NB4 (cell line): ENCODE results near the gene SKAP1.

Source experiments
- POLR2A ChIP-seq: IDR thresholded peaks from 2 replicates; pipeline ENCODE4 v1.6.1; 2011; ENCODE audit warnings: mild to moderate bottlenecking; ENCODE audit not compliant: insufficient read length; ENCODE audit errors: extremely low read depth
- TF ChIP-seq, protein P1 (sequence below): IDR thresholded peaks from one replicate; pipeline ENCODE4 v1.5.1; 2012; ENCODE audit warnings: low read depth, low read length
- TF ChIP-seq, protein P2 (sequence below): IDR thresholded peaks from 2 replicates; pipeline ENCODE4 v1.6.1; 2011; ENCODE audit warnings: low read depth, low read length

DNA sequence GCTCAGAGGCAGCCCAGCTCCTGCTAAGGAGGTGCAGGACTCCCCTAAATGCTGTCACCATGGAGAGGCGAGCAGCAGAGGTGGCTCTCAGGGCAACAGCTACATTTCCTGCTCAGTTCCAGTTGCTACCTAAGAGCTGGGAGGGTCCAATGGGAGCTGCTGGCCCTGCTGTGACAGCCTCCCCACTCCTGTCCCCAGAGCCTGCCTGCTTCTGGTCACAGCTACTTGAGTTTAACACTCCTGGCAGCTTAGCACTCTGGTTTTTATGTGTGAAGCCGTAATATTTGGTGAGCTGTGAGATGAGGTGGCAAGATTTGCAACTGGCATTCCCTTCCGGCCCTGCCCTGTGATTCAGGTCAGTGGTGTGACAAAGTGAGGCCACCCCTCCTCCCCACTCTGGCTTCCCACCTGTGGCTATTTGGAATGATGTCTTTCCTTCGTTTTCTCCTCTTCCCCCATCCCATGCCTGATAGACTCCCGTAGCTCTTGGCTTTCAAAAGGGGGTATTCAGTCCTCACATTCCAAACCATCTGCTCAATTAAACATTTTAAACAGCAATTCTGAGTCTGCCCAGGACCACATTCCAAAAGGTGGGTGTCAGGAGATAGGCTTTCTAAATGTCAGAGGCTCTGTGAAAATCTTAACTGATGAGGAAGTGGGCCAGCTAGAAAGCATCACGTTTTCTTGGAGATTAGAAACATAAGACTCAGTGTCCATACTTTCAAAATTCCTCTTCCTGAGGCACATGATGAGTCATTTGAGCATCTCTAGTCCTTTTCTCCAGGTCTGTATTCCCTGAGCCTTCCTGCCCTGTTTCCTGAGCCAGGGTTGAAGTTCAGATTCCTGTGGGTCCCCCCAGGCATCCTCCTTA lies 42.6 kb upstream of the SKAP1 start:
- TF ChIP-seq, protein P1, sequence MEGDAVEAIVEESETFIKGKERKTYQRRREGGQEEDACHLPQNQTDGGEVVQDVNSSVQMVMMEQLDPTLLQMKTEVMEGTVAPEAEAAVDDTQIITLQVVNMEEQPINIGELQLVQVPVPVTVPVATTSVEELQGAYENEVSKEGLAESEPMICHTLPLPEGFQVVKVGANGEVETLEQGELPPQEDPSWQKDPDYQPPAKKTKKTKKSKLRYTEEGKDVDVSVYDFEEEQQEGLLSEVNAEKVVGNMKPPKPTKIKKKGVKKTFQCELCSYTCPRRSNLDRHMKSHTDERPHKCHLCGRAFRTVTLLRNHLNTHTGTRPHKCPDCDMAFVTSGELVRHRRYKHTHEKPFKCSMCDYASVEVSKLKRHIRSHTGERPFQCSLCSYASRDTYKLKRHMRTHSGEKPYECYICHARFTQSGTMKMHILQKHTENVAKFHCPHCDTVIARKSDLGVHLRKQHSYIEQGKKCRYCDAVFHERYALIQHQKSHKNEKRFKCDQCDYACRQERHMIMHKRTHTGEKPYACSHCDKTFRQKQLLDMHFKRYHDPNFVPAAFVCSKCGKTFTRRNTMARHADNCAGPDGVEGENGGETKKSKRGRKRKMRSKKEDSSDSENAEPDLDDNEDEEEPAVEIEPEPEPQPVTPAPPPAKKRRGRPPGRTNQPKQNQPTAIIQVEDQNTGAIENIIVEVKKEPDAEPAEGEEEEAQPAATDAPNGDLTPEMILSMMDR, result no peak
- TF ChIP-seq POLR2A, result no peak
- TF ChIP-seq, protein P2, sequence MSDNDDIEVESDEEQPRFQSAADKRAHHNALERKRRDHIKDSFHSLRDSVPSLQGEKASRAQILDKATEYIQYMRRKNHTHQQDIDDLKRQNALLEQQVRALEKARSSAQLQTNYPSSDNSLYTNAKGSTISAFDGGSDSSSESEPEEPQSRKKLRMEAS, result no peak
